Neural progenitor cell (in vitro differentiated cells): ENCODE measurements around the gene MCRIP1. TPM values are rescaled to one million over a fixed set of nuclear protein-coding genes. Genes with fewer than 3 reads are reported as not detected.

Source experiments
- DNase-seq: peaks from one replicate; pipeline ENCODE4 v3.0.0-alpha.2; 2016; ENCODE audit warnings: low spot score
- H2AFZ ChIP-seq: fragments of 200-600 bp; sonication (generic); replicated peaks from 2 replicates; pipeline ENCODE4 v1.6.1; 2016; ENCODE audit warnings: antibody characterized with exemption
- H3F3A ChIP-seq: fragments of 200-600 bp; sonication (generic); 2 replicates; pipeline ENCODE4 v1.6.1; 2016; ENCODE audit warnings: antibody characterized with exemption, low read depth
- H3K27ac ChIP-seq: fragments of 200-600 bp; sonication (generic); 2 replicates; pipeline ENCODE4 v1.5.1; 2016; ENCODE audit warnings: mild to moderate bottlenecking
- H3K27me3 ChIP-seq: fragments of 200-600 bp; sonication (generic); 2 replicates; pipeline ENCODE4 v1.6.1; 2016; ENCODE audit warnings: mild to moderate bottlenecking, moderate library complexity
- H3K36me3 ChIP-seq: fragments of 200-600 bp; sonication (generic); 2 replicates; pipeline ENCODE4 v1.5.1; 2016
- H3K4me1 ChIP-seq: fragments of 200-600 bp; sonication (generic); 2 replicates; pipeline ENCODE4 v1.6.1; 2016; ENCODE audit warnings: mixed run types
- H3K4me2 ChIP-seq: fragments of 200-600 bp; sonication (generic); 2 replicates; pipeline ENCODE4 v1.6.1; 2016
- H3K4me3 ChIP-seq: fragments of 200-600 bp; sonication (generic); 2 replicates; pipeline ENCODE4 v1.5.1; 2016
- H3K79me2 ChIP-seq: fragments of 200-600 bp; sonication (generic); 2 replicates; pipeline ENCODE4 v1.6.1; 2016; ENCODE audit warnings: low read depth
- H3K9ac ChIP-seq: fragments of 200-600 bp; sonication (generic); 2 replicates; pipeline ENCODE4 v1.6.1; 2016
- H3K9me3 ChIP-seq: fragments of 200-600 bp; sonication (generic); 2 replicates; pipeline ENCODE4 v1.5.1; 2016; ENCODE audit warnings: low read depth
- H4K20me1 ChIP-seq: fragments of 200-600 bp; sonication (generic); 2 replicates; pipeline ENCODE4 v1.6.1; 2016; ENCODE audit warnings: low read depth
- H3K27ac Mint-ChIP-seq: 3 replicates; pipeline ENCODE4 v1.8.0; 2021; ENCODE audit warnings: mixed read lengths
- H3K27me3 Mint-ChIP-seq: 2 replicates; pipeline ENCODE4 v1.8.0; 2022; ENCODE audit warnings: low read depth, mild to moderate bottlenecking, inconsistent platforms, moderate library complexity, mixed read lengths; ENCODE audit not compliant: insufficient read depth
- H3K36me3 Mint-ChIP-seq: 3 replicates; pipeline ENCODE4 v1.8.0; 2021; ENCODE audit warnings: mixed read lengths
- H3K4me1 Mint-ChIP-seq: 3 replicates; pipeline ENCODE4 v1.8.0; 2021; ENCODE audit warnings: mixed read lengths
- H3K4me3 Mint-ChIP-seq: 3 replicates; pipeline ENCODE4 v1.8.0; 2021; ENCODE audit warnings: mild to moderate bottlenecking, moderate library complexity, mixed read lengths
- H3K9me3 Mint-ChIP-seq: 3 replicates; pipeline ENCODE4 v1.8.0; 2020; ENCODE audit warnings: mixed read lengths
- EZH2 ChIP-seq: fragments of 200-600 bp; sonication (generic); IDR thresholded peaks from 2 replicates; pipeline ENCODE4 v1.6.1; 2017; ENCODE audit warnings: antibody characterized with exemption, mild to moderate bottlenecking, moderate library complexity
- EZH2phosphoT487 ChIP-seq: fragments of 200-600 bp; sonication (generic); IDR thresholded peaks from 2 replicates; pipeline ENCODE4 v1.6.1; 2017; ENCODE audit warnings: antibody characterized with exemption
- total RNA-seq: library from RNA; depleted of rRNA; stranded (reverse); fragments of >200 nt; gene quantifications from 2 replicates; pipeline ENCODE4 v1.2.3, GENCODE V29; 2015; ENCODE audit warnings: low replicate concordance
- TF ChIP-seq, protein P1 (sequence below): fragments of 200-600 bp; sonication (generic); IDR thresholded peaks from 2 replicates; pipeline ENCODE4 v1.5.1; 2017; ENCODE audit warnings: antibody characterized with exemption, mild to moderate bottlenecking

Gene MCRIP1
- total RNA-seq, 1 donor from 2014 or later, result 45.6 TPM

DNA sequence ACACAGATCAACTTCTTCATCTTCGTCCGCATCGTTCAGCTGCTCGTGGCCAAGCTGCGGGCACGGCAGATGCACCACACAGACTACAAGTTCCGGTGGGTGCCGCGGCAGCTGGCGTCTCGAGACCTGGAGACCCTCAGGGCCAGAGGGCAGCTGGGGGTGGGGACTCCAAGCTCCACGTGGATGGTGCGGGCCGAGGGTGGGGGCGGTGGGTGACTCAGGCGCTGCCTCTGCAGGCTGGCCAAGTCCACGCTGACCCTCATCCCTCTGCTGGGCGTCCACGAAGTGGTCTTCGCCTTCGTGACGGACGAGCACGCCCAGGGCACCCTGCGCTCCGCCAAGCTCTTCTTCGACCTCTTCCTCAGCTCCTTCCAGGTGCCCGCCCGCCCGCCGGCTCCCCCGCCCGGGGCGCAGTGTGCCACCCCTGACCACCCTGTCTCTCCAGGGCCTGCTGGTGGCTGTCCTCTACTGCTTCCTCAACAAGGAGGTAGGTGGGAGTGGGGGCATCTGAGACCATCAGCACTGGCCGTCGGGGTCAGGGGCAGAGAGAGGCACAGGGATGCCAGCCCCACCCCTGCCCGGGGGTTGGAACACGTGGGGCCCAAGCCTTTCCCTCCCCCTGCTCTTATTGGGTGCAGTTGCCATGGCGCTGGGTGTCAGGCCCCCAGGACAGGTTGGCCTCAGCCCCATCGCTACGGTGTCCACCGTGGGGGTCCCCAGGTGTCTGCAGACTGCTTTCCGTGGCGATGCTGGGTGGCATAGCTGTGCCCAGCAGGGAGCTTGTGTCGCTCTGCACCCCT lies 20.3 kb downstream of the MCRIP1 start:
- Histone ChIP-seq H3K4me2 (no peak overlapping the region), H3K27ac (no peak overlapping the region), H3K4me1 (no peaks in the 10 kb centered on the region), H3K36me3 (no peaks in the 10 kb centered on the region), H3K27me3 (peaks cover 24% of the 10 kb centered on the region), H3F3A (peaks cover 4% of the 10 kb centered on the region), H3K79me2 (no peaks in the 10 kb centered on the region), H3K9me3 (no peaks in the 10 kb centered on the region), H4K20me1 (no peaks in the 10 kb centered on the region), H2AFZ (no peak overlapping the region), H3K9ac (no peak overlapping the region), H3K4me3 (no peak overlapping the region)
- Mint-ChIP-seq H3K36me3 (no peaks in the 10 kb centered on the region), H3K4me3 (no peak overlapping the region), H3K9me3 (no peaks in the 10 kb centered on the region), H3K27ac (no peak overlapping the region), H3K4me1 (peaks cover 3% of the 10 kb centered on the region), H3K27me3 (peaks cover 13% of the 10 kb centered on the region)
- DNase-seq, result no peak
- TF ChIP-seq, protein P1, sequence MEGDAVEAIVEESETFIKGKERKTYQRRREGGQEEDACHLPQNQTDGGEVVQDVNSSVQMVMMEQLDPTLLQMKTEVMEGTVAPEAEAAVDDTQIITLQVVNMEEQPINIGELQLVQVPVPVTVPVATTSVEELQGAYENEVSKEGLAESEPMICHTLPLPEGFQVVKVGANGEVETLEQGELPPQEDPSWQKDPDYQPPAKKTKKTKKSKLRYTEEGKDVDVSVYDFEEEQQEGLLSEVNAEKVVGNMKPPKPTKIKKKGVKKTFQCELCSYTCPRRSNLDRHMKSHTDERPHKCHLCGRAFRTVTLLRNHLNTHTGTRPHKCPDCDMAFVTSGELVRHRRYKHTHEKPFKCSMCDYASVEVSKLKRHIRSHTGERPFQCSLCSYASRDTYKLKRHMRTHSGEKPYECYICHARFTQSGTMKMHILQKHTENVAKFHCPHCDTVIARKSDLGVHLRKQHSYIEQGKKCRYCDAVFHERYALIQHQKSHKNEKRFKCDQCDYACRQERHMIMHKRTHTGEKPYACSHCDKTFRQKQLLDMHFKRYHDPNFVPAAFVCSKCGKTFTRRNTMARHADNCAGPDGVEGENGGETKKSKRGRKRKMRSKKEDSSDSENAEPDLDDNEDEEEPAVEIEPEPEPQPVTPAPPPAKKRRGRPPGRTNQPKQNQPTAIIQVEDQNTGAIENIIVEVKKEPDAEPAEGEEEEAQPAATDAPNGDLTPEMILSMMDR, result no peak
- TF ChIP-seq EZH2phosphoT487 (no peak), EZH2 (no peak)

DNA sequence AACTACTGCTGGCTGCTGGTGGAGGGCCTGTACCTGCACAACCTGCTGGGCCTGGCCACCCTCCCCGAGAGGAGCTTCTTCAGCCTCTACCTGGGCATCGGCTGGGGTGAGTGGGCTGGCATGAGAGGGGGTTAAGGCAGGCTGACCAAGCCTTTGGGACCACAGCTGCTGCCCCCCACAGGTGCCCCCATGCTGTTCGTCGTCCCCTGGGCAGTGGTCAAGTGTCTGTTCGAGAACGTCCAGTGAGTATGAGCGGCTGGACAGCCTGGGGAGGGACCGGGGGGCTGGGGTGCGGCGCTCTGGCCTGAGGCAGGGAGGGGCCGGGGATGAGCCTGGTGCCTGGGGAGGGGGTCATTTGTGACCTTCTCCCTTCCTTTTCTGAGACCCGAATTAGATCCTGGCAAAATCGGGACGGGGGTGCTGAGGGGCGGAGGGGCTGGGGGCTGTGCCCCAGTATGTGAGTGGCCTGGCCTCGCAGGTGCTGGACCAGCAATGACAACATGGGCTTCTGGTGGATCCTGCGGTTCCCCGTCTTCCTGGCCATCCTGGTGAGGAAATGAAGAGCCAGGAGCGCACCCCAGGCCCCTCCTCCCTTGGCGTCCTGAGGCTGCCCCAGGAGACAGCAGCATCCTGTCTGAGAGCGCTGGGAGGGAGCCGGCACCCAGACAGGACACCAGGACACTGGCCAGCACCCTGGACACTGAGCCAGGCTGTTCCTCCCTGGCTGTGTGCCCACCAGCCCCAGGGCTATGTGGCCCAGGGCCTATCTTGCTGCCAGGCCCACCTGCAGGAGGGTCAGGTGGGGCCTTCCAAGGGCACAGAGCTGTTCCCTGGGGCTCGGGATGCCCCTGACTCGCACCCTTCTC lies 21.2 kb downstream of the MCRIP1 start:
- H3K4me1 Mint-ChIP-seq, result peaks cover 3% of the 10 kb centered on the region
- DNase-seq, result no peak

DNA sequence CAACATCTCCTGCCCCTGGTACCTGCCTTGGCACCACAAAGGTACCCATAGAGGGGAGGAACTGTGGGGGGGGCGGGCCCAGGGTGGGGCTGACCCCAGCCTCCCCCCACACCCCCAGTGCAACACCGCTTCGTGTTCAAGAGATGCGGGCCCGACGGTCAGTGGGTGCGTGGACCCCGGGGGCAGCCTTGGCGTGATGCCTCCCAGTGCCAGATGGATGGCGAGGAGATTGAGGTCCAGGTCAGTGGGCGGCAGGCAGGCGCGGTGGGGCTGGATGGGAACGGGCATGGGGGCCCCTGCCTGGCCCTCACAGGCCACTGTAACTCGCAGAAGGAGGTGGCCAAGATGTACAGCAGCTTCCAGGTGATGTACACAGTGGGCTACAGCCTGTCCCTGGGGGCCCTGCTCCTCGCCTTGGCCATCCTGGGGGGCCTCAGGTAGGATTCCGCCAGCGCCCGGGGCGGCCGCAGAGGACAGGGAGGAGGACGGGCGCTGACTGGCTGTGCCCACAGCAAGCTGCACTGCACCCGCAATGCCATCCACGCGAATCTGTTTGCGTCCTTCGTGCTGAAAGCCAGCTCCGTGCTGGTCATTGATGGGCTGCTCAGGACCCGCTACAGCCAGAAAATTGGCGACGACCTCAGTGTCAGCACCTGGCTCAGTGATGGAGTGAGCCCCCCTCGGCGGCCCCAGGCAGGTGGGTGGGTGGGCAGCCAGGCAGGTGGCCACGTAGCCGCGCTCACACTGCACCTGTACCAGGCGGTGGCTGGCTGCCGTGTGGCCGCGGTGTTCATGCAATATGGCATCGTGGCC lies 22.0 kb downstream of the MCRIP1 start:
- H2AFZ ChIP-seq, result no peak overlapping the region
- Mint-ChIP-seq H3K27me3 (peaks cover 15% of the 10 kb centered on the region), H3K27ac (no peak overlapping the region), H3K4me1 (no peaks in the 10 kb centered on the region), H3K36me3 (no peaks in the 10 kb centered on the region), H3K9me3 (no peaks in the 10 kb centered on the region), H3K4me3 (no peak overlapping the region)
- H3K27me3 ChIP-seq, result peaks cover 40% of the 10 kb centered on the region
- no peak overlapping the region for H3K4me3 ChIP-seq
- no peak for DNase-seq
- no peaks in the 10 kb centered on the region for H3K4me1 ChIP-seq
- no peak overlapping the region for H3K4me2 ChIP-seq
- H3K27ac ChIP-seq, result no peak overlapping the region
- no peaks in the 10 kb centered on the region for H3K36me3 ChIP-seq
- TF ChIP-seq, protein P1, result no peak
- no peak for TF ChIP-seq EZH2phosphoT487
- TF ChIP-seq EZH2, result no peak
- no peaks in the 10 kb centered on the region for H3K9me3 ChIP-seq
- H4K20me1 ChIP-seq, result no peaks in the 10 kb centered on the region
- no peak overlapping the region for H3K9ac ChIP-seq
- H3K79me2 ChIP-seq, result no peaks in the 10 kb centered on the region
- H3F3A ChIP-seq, result peaks cover 3% of the 10 kb centered on the region

More for the DNA sequence above, 21.2 kb downstream of the MCRIP1 start:
- no peaks in the 10 kb centered on the region for H3K4me1 ChIP-seq
- H2AFZ ChIP-seq, result no peak overlapping the region
- H3K27me3 Mint-ChIP-seq, result peaks cover 15% of the 10 kb centered on the region
- H3K79me2 ChIP-seq, result no peaks in the 10 kb centered on the region
- TF ChIP-seq, protein P1, result no peak
- TF ChIP-seq EZH2 (no peak), EZH2phosphoT487 (no peak)
- H3K27ac Mint-ChIP-seq, result no peak overlapping the region
- no peaks in the 10 kb centered on the region for H4K20me1 ChIP-seq
- H3K9me3 ChIP-seq, result no peaks in the 10 kb centered on the region
- no peak overlapping the region for H3K4me3 Mint-ChIP-seq
- no peak overlapping the region for H3K4me2 ChIP-seq
- no peaks in the 10 kb centered on the region for H3K36me3 ChIP-seq
- no peaks in the 10 kb centered on the region for H3K9me3 Mint-ChIP-seq
- H3K9ac ChIP-seq, result no peak overlapping the region
- H3F3A ChIP-seq, result peaks cover 3% of the 10 kb centered on the region
- peaks cover 32% of the 10 kb centered on the region for H3K27me3 ChIP-seq
- H3K27ac ChIP-seq, result no peak overlapping the region
- H3K36me3 Mint-ChIP-seq, result no peaks in the 10 kb centered on the region
- H3K4me3 ChIP-seq, result no peak overlapping the region
